ENCODE measurements around the gene TMEM183A.

Gene TMEM183A

GRCh38 chr1:203072911-203073310 is 65.7 kb downstream of the TMEM183A start:
- Histone ChIP-seq H3K4me3 (ENCODE audit: severe bottlenecking) (no peak overlapping the region), H3K4me1 (ENCODE audit: insufficient read depth, poor library complexity, severe bottlenecking) (no peaks in the 10 kb centered on the region), H3K36me3 (ENCODE audit: low read depth) (no peaks in the 10 kb centered on the region), H3K27ac (ENCODE audit: poor library complexity, severe bottlenecking) (no peak overlapping the region), H3K9me3 (ENCODE audit: severe bottlenecking) (no peaks in the 10 kb centered on the region), H3K27me3 (ENCODE audit: insufficient read depth, poor library complexity, severe bottlenecking) (no peaks in the 10 kb centered on the region)
- ATAC-seq (ENCODE audit: low read depth), result no peak
- DNase-seq (ENCODE audit: low spot score), result no peak
- TF ChIP-seq, protein P1, sequence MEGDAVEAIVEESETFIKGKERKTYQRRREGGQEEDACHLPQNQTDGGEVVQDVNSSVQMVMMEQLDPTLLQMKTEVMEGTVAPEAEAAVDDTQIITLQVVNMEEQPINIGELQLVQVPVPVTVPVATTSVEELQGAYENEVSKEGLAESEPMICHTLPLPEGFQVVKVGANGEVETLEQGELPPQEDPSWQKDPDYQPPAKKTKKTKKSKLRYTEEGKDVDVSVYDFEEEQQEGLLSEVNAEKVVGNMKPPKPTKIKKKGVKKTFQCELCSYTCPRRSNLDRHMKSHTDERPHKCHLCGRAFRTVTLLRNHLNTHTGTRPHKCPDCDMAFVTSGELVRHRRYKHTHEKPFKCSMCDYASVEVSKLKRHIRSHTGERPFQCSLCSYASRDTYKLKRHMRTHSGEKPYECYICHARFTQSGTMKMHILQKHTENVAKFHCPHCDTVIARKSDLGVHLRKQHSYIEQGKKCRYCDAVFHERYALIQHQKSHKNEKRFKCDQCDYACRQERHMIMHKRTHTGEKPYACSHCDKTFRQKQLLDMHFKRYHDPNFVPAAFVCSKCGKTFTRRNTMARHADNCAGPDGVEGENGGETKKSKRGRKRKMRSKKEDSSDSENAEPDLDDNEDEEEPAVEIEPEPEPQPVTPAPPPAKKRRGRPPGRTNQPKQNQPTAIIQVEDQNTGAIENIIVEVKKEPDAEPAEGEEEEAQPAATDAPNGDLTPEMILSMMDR (IDR thresholded peaks at IDR 0.05; ENCODE audit: poor library complexity, severe bottlenecking), result no peak

GRCh38 chr1:203073469-203073868 is 66.3 kb downstream of the TMEM183A start:
- H3K9me3 ChIP-seq (ENCODE audit: severe bottlenecking), result no peaks in the 10 kb centered on the region
- H3K27me3 ChIP-seq (ENCODE audit: insufficient read depth, poor library complexity, severe bottlenecking), result no peaks in the 10 kb centered on the region
- ATAC-seq (ENCODE audit: low read depth) (no peak), DNase-seq (ENCODE audit: low spot score) (no peak)
- no peaks in the 10 kb centered on the region for H3K4me1 ChIP-seq (ENCODE audit: insufficient read depth, poor library complexity, severe bottlenecking)
- TF ChIP-seq, protein P1 (IDR thresholded peaks at IDR 0.05; ENCODE audit: poor library complexity, severe bottlenecking), result no peak
- no peaks in the 10 kb centered on the region for H3K36me3 ChIP-seq (ENCODE audit: low read depth)
- H3K4me3 ChIP-seq (ENCODE audit: severe bottlenecking), result no peak overlapping the region
- no peak overlapping the region for H3K27ac ChIP-seq (ENCODE audit: poor library complexity, severe bottlenecking)
